ENCODE data around the gene IFT122.

IFT122 gene

GRCh38 chr3:129547241-129547640, 107.2 kb downstream of the IFT122 start:
- no peak for TF ChIP-seq CTCF (IDR thresholded peaks at IDR 0.05; ENCODE audit: borderline replicate concordance, insufficient read depth, low read depth, low read length)
- H3K4me3 ChIP-seq (ENCODE audit: low read depth, low read length): no peak overlapping the region

DNA sequence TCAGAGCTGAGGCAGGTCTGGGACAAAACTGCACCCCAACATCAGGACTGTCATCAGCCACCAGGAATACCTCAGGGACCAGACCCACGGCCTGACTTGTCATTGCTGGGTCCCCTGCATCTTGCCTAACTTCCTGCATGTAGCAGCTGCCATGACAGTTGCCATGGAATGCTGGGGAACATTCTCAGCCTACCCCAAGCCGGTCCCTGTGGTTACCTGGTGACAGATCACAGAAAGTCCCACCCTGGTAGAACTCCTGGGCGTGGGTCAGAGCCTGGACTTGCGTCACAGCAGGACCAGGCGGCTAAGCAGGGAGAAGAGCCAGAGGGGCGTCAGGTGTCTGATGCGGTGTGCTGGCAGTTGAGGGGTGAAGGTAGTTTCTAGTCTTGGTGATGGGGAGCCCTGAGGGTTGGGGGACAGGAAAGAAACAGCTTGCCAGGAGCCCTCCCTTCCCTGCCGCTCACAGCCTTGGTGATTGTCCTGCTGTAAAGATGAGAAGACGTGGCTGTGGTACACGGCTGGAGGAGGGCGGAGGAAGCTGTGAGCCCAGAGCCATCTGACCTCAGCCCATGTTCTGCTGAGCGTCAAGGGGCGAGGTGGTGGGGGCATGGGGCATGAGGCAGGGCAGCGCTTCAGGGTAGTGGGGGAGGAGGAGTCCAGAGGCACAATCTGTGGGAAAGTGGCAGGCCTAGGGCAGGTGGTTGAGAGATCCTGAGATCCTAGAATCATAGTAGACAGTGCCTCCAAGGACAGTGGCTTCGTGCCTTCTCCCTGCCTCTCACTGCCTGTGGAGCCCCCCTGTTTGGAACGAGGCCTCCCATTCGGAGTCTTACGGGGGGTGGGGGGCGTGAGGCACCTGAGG, 108.3 kb downstream of the IFT122 start:
- H3K4me3 ChIP-seq (ENCODE audit: low read depth, low read length): no peak overlapping the region
- TF ChIP-seq CTCF (IDR thresholded peaks at IDR 0.05; ENCODE audit: borderline replicate concordance, insufficient read depth, low read depth, low read length): no peak

GRCh38 chr3:129549006-129549800, 109.2 kb downstream of the IFT122 start:
- no peak overlapping the region for H3K4me3 ChIP-seq (ENCODE audit: low read depth, low read length)
- TF ChIP-seq CTCF (IDR thresholded peaks at IDR 0.05; ENCODE audit: borderline replicate concordance, insufficient read depth, low read depth, low read length): no peak

- H3K4me3 ChIP-seq (ENCODE audit: low read depth, low read length): no peak overlapping the region
- TF ChIP-seq CTCF (IDR thresholded peaks at IDR 0.05; ENCODE audit: borderline replicate concordance, insufficient read depth, low read depth, low read length): no peak
Measured at GRCh38 chr3:129549805-129550204, 109.8 kb downstream of the IFT122 start.

DNA sequence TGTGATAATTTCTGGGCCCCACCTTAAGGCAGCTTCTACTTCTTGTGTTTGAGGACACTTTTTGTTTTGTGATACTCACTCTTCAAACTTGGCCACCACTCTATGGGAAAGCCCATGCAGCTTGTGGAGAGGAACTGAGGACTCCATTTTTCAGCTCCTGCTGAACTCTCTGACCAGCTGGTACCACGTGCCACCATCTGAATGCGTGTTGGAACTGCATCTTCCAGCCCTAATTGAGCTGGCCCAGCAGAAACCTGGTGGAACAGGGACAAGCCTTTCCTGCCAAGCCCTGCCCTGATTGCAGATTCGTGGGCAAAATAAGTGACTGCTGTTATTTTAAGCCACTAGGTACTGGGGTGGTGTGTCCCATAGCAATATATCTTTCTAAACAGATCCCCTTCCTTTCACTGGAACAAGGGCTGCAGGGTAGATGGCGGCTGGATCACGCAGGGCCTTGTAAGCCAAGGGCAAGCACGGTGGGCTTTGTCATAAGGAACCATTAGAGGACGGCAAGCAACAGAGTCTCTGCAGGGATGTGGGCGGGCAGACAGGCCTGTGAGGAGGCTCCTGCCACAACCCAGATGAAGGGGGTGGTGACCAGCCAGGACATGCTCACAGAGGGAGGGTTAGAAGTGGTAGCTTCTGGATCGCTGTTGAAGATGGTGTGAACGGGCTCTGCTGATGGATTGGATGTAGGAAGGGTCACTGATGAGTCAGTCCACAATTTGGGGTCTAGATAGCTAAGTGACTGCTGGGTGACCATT, 112.4 kb downstream of the IFT122 start:
- no peak overlapping the region for H3K4me3 ChIP-seq (ENCODE audit: low read depth, low read length)
- TF ChIP-seq CTCF (IDR thresholded peaks at IDR 0.05; ENCODE audit: borderline replicate concordance, insufficient read depth, low read depth, low read length): no peak

- no peak overlapping the region for H3K4me3 ChIP-seq (ENCODE audit: low read depth, low read length)
- no peak for TF ChIP-seq CTCF (IDR thresholded peaks at IDR 0.05; ENCODE audit: borderline replicate concordance, insufficient read depth, low read depth, low read length)
Measured at GRCh38 chr3:129553171-129553570, 113.1 kb downstream of the IFT122 start.
